Nephron (organoid): ENCODE results near the gene SLC4A8.
A peak's percentile ranks its signal among the peaks of the same experiment; 100 is the strongest.

Source experiments
- H3K27ac Mint-ChIP-seq, 3 experiments: 2 replicates each; pipeline ENCODE4 v1.8.0; 2020; ENCODE audit warnings: mixed read lengths in 3 of 3, mild to moderate bottlenecking in 2 of 3, moderate library complexity in 1 of 3
- H3K27me3 Mint-ChIP-seq: 2 replicates; pipeline ENCODE4 v1.8.0; 2021; ENCODE audit warnings: low read depth, mild to moderate bottlenecking, moderate library complexity, mixed read lengths
- H3K36me3 Mint-ChIP-seq: 2 replicates; pipeline ENCODE4 v1.8.0; 2020; ENCODE audit warnings: low read depth, mixed read lengths
- H3K4me1 Mint-ChIP-seq: 2 replicates; pipeline ENCODE4 v1.8.0; 2020; ENCODE audit warnings: mixed read lengths
- H3K4me3 Mint-ChIP-seq, 3 experiments: 2 replicates each; pipeline ENCODE4 v1.8.0; 2020; ENCODE audit warnings: mild to moderate bottlenecking in 3 of 3, mixed read lengths in 3 of 3, moderate library complexity in 2 of 3
- H3K9me3 Mint-ChIP-seq: 2 replicates; pipeline ENCODE4 v1.8.0; 2020; ENCODE audit warnings: mixed read lengths
- CTCF ChIP-seq, 3 experiments: fragments of 200-600 bp; sonication (generic); IDR thresholded peaks; one replicate each; pipeline ENCODE4 v1.5.0; 2021; ENCODE audit warnings: antibody characterized with exemption in 3 of 3; ENCODE audit not compliant: unreplicated experiment in 3 of 3

SLC4A8 gene

GRCh38 chr12:51405801-51406207, 18.8 kb upstream of the SLC4A8 start:
- no peaks in the 10 kb centered on the region for H3K4me1 Mint-ChIP-seq
- no peak overlapping the region for H3K27ac Mint-ChIP-seq
- H3K36me3 Mint-ChIP-seq = no peaks in the 10 kb centered on the region
- no peak for TF ChIP-seq CTCF (IDR thresholded peaks at IDR 0.05; ENCODE audit: unreplicated experiment in 3 of 3)
- peaks cover 19% of the 10 kb centered on the region for H3K27me3 Mint-ChIP-seq
- H3K4me3 Mint-ChIP-seq = no peak overlapping the region
- no peaks in the 10 kb centered on the region for H3K9me3 Mint-ChIP-seq

GRCh38 chr12:51406290-51406689, 18.3 kb upstream of the SLC4A8 start:
- H3K27ac Mint-ChIP-seq = no peak overlapping the region
- TF ChIP-seq CTCF (IDR thresholded peaks at IDR 0.05; ENCODE audit: unreplicated experiment in 3 of 3) = no peak
- no peak overlapping the region for H3K4me3 Mint-ChIP-seq
- peaks cover 19% of the 10 kb centered on the region for H3K27me3 Mint-ChIP-seq
- H3K4me1 Mint-ChIP-seq = no peaks in the 10 kb centered on the region
- H3K9me3 Mint-ChIP-seq = no peaks in the 10 kb centered on the region
- no peaks in the 10 kb centered on the region for H3K36me3 Mint-ChIP-seq

- no peaks in the 10 kb centered on the region for H3K36me3 Mint-ChIP-seq
- H3K27me3 Mint-ChIP-seq = peaks cover 19% of the 10 kb centered on the region
- no peaks in the 10 kb centered on the region for H3K9me3 Mint-ChIP-seq
- no peak for TF ChIP-seq CTCF (IDR thresholded peaks at IDR 0.05; ENCODE audit: unreplicated experiment in 3 of 3)
- no peaks in the 10 kb centered on the region for H3K4me1 Mint-ChIP-seq
- no peak overlapping the region for H3K27ac Mint-ChIP-seq
- H3K4me3 Mint-ChIP-seq = no peak overlapping the region
These were observed 17.8 kb upstream of the SLC4A8 start for GRCh38 chr12:51406859-51407258.

GRCh38 chr12:51407604-51408003, 17.0 kb upstream of the SLC4A8 start:
- Mint-ChIP-seq H3K9me3 (no peaks in the 10 kb centered on the region), H3K4me1 (no peaks in the 10 kb centered on the region), H3K27me3 (peaks cover 19% of the 10 kb centered on the region), H3K4me3 (no peak overlapping the region), H3K36me3 (no peaks in the 10 kb centered on the region), H3K27ac (no peak overlapping the region)
- TF ChIP-seq CTCF (IDR thresholded peaks at IDR 0.05; ENCODE audit: unreplicated experiment in 3 of 3) = no peak

GRCh38 chr12:51409846-51410245, 14.8 kb upstream of the SLC4A8 start:
- Mint-ChIP-seq H3K27me3 (peaks cover 6% of the 10 kb centered on the region), H3K27ac (peak overlapping the region in 1 of 3 experiments; percentile 22), H3K4me1 (no peaks in the 10 kb centered on the region), H3K36me3 (no peaks in the 10 kb centered on the region), H3K4me3 (no peak overlapping the region), H3K9me3 (no peaks in the 10 kb centered on the region)
- no peak for TF ChIP-seq CTCF (IDR thresholded peaks at IDR 0.05; ENCODE audit: unreplicated experiment in 3 of 3)

- Mint-ChIP-seq H3K4me3 (no peak overlapping the region), H3K27me3 (no peaks in the 10 kb centered on the region), H3K9me3 (no peaks in the 10 kb centered on the region), H3K4me1 (no peaks in the 10 kb centered on the region), H3K36me3 (no peaks in the 10 kb centered on the region), H3K27ac (no peak overlapping the region)
- TF ChIP-seq CTCF (IDR thresholded peaks at IDR 0.05; ENCODE audit: unreplicated experiment in 3 of 3) = no peak
These were observed 11.5 kb upstream of the SLC4A8 start for GRCh38 chr12:51413149-51413548.
